ENCODE data around the gene CABP1. TPM values are rescaled to one million over a fixed set of nuclear protein-coding genes. Genes with fewer than 3 reads are reported as not detected.

Gene CABP1
- total and polyA plus RNA-seq, 9 of the 15 experiments (the other 6 are each of a cell fraction or from before 2014, with no cell fraction given), result not detected

GRCh38 chr12:120686690-120687577 is 46.5 kb downstream of the CABP1 start, which contains the start of gene MLEC (continued):
- no peak for TF ChIP-seq PRDM10 (IDR thresholded peaks at IDR 0.05; ENCODE audit: partially characterized antibody)
- no peak for TF ChIP-seq ZNF583 (CRISPR knock-in tag; IDR thresholded peaks at IDR 0.05)
- no peak for TF ChIP-seq MIER1 (IDR thresholded peaks at IDR 0.05; ENCODE audit: low read depth)
- TF ChIP-seq KAT8 (IDR thresholded peaks at IDR 0.05; ENCODE audit: low read depth), result no peak
- no peak for TF ChIP-seq BMI1 (IDR thresholded peaks at IDR 0.05; ENCODE audit: low read length)
- TF ChIP-seq MTF1 (CRISPR knock-in tag; IDR thresholded peaks at IDR 0.05; ENCODE audit: borderline replicate concordance), result no peak
- TF ChIP-seq KLF16 (IDR thresholded peaks at IDR 0.05), result no peak
- TF ChIP-seq MBD1 (CRISPR knock-in tag; IDR thresholded peaks at IDR 0.05), result no peak
- peak; percentile 100 for TF ChIP-seq GABPB1 (CRISPR knock-in tag; IDR thresholded peaks at IDR 0.05)
- TF ChIP-seq ETS1 (conservative IDR thresholded peaks at IDR 0.05; ENCODE audit: control insufficient read depth, low read depth, low read length), result no peak; the same call in 1 of the 2 replicates
- no peak for TF ChIP-seq ETS2 (tag; IDR thresholded peaks at IDR 0.05; ENCODE audit: borderline replicate concordance, poor library complexity, severe bottlenecking)
- peak; percentile 19; the same call in 1 of the 2 replicates for TF ChIP-seq MEF2A (IDR thresholded peaks at IDR 0.05; ENCODE audit: control insufficient read depth, low read depth, low read length)
- no peak for TF ChIP-seq ZNF561 (CRISPR knock-in tag; conservative IDR thresholded peaks at IDR 0.05)
- TF ChIP-seq RBM17 (IDR thresholded peaks at IDR 0.05; ENCODE audit: borderline replicate concordance, low read depth, low read length), result no peak
